DND-41 (cell line): ENCODE data around the gene ACIN1.

ENCODE experiments used
- ATAC-seq: fragments of 200-7000 bp; cut with Tn5 transposase; 3 replicates; pipeline ENCODE4 v1.9.1; 2021; ENCODE audit warnings: low read depth; ENCODE audit not compliant: insufficient read depth
- DNase-seq: peaks from one replicate; pipeline ENCODE4 v3.0.0-alpha.2; 2020
- H2AFZ ChIP-seq: 2 replicates; pipeline ENCODE4 v1.6.0; 2012; ENCODE audit warnings: low read depth, low read length
- H3K27ac ChIP-seq: 2 replicates; pipeline ENCODE4 v1.5.1; 2012; ENCODE audit warnings: low read length, inconsistent platforms
- H3K27me3 ChIP-seq: fragments of 200-600 bp; sonication (generic); 2 replicates; pipeline ENCODE4 v1.6.0; 2012; ENCODE audit warnings: low read length, mild to moderate bottlenecking, inconsistent platforms; ENCODE audit not compliant: insufficient read depth, poor library complexity
- H3K36me3 ChIP-seq: 2 replicates; pipeline ENCODE4 v1.5.1; 2012; ENCODE audit warnings: low read length, inconsistent platforms; ENCODE audit not compliant: insufficient read depth
- H3K4me1 ChIP-seq: 2 replicates; pipeline ENCODE4 v1.5.1; 2012; ENCODE audit warnings: mild to moderate bottlenecking, low read length; ENCODE audit not compliant: insufficient read depth
- H3K4me2 ChIP-seq: 2 replicates; pipeline ENCODE4 v1.6.0; 2012; ENCODE audit warnings: mild to moderate bottlenecking, moderate library complexity, low read length, inconsistent platforms; ENCODE audit not compliant: insufficient read depth
- H3K4me3 ChIP-seq, 2 experiments: fragments of 200-600 bp in 1 of 2; shearing (Covaris generic) in 1 of 2; 2 replicates each; pipeline ENCODE4 v1.5.1; 2012 to 2016; ENCODE audit warnings: inconsistent platforms in 2 of 2, low read length in 2 of 2, mild to moderate bottlenecking in 2 of 2, low read depth in 1 of 2, moderate library complexity in 1 of 2
- H3K79me2 ChIP-seq: 2 replicates; pipeline ENCODE4 v1.6.0; 2012; ENCODE audit warnings: low read length, inconsistent platforms; ENCODE audit not compliant: insufficient read depth
- H3K9ac ChIP-seq: 2 replicates; pipeline ENCODE4 v1.6.0; 2012; ENCODE audit warnings: low read depth, mild to moderate bottlenecking, inconsistent platforms, low read length, moderate library complexity
- H3K9me3 ChIP-seq: 2 replicates; pipeline ENCODE4 v1.5.1; 2012; ENCODE audit warnings: low read length, moderate library complexity, mild to moderate bottlenecking, inconsistent platforms; ENCODE audit not compliant: insufficient read depth, severe bottlenecking
- H4K20me1 ChIP-seq: 2 replicates; pipeline ENCODE4 v1.6.0; 2012; ENCODE audit warnings: low read length; ENCODE audit not compliant: insufficient read depth
- EZH2 ChIP-seq: IDR thresholded peaks from 3 replicates; pipeline ENCODE4 v1.6.1; 2012; ENCODE audit warnings: borderline replicate concordance, low read depth, mild to moderate bottlenecking, moderate library complexity, low read length, inconsistent platforms; ENCODE audit not compliant: severe bottlenecking
- TF ChIP-seq, protein P1 (sequence below): IDR thresholded peaks from 2 replicates; pipeline ENCODE4 v1.5.1; 2012; ENCODE audit warnings: borderline replicate concordance, low read length, moderate library complexity, mild to moderate bottlenecking; ENCODE audit not compliant: poor library complexity, severe bottlenecking; ENCODE audit errors: extremely low read depth

ACIN1 gene

DNA sequence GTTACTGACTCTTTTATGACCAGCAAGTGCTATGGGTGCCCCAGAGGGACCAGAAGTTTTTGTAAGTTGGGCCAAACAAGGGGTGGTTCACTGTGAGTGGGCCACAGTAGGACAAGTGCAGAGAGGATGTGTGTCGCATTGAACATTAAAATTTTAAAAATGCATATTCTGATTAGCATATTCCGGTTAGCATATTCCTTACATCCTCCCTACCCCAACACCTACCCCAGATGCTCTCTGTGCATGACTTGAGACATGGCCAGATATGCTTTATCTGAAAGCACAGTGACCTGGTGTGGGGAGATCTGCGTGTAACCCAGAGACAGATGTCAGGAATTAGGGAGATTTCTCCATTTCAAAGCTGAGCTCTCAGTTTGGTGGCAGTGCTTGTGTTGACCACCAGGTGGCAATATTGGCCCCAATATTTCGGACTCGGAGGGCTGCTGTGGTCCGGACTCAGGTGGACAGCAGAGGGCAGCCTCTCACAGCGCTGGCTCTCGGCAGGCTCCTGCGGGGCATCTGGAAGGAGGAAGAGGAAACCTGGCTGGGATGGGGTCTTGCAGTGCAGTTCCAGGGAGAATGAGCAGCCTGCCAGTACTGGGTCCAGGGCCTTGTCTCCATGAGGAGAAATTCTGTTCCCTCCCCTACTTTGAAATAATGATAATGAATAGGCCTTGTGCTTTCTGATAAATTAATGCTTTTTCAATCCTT lies 25.8 kb upstream of the ACIN1 start:
- Histone ChIP-seq H4K20me1 (no peaks in the 10 kb centered on the region; the same call in 1 of the 2 replicates), H3K79me2 (no peaks in the 10 kb centered on the region), H3K4me1 (peaks cover 5% of the 10 kb centered on the region; the same call in 1 of the 2 replicates), H3K36me3 (no peaks in the 10 kb centered on the region), H3K4me3 (no peak overlapping the region), H3K27ac (no peak overlapping the region), H3K27me3 (peaks cover 26% of the 10 kb centered on the region), H3K9me3 (no peaks in the 10 kb centered on the region), H3K4me2 (peak overlapping the region; percentile 29; the same call in 1 of the 2 replicates), H2AFZ (peak overlapping the region; percentile 22; the same call in 1 of the 2 replicates), H3K9ac (no peak overlapping the region)
- peak; percentile 91 for ATAC-seq
- peak; percentile 79 for DNase-seq
- TF ChIP-seq, protein P1, sequence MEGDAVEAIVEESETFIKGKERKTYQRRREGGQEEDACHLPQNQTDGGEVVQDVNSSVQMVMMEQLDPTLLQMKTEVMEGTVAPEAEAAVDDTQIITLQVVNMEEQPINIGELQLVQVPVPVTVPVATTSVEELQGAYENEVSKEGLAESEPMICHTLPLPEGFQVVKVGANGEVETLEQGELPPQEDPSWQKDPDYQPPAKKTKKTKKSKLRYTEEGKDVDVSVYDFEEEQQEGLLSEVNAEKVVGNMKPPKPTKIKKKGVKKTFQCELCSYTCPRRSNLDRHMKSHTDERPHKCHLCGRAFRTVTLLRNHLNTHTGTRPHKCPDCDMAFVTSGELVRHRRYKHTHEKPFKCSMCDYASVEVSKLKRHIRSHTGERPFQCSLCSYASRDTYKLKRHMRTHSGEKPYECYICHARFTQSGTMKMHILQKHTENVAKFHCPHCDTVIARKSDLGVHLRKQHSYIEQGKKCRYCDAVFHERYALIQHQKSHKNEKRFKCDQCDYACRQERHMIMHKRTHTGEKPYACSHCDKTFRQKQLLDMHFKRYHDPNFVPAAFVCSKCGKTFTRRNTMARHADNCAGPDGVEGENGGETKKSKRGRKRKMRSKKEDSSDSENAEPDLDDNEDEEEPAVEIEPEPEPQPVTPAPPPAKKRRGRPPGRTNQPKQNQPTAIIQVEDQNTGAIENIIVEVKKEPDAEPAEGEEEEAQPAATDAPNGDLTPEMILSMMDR, result peak; percentile 100
- TF ChIP-seq EZH2, result no peak

DNA sequence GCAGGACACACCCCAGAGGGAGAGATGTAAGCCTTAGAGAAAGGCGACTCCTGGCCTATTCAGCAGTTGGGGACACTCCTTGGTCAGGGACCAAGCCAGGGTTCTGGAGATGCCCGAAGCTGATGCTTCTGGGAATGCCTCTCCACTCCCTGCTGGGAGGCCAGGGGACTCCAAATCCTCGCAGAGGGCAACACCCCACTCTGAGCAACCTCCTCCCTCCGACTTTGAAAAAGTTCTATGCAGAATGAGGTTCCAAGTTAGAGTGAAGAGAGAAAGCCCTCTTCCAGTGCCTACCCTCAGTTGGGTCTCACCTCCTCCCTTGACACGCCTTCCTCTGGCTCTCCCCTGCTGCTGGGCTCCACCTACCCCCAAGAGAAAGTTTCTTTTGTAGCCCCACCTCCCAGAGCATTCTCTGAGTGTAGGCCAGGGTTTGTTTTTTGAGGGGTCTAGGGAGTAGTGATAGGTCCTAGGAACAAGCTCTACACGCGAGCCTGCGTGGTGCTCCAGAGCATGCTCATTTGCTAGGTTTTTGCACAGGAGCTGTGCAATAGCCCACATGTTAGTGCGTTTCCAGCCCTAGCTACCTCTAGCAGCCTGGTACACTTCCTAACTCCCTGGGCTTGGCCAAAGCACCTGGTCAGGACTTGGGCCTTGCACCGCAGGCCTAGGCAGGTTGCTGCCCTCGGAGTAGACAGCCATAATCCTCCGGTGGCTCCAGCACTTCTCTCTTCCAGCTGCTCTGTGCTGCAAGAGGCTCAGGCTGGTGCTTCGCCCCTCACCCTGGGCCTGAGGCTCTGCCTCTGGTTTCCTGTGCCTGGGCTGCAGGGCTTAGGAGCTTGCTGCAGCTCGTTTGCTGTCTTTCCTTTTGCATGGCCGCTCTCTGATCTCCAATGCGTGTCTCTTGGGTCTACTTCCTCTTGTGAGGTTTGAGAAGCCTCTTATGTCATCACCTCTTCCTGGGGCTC lies 24.7 kb upstream of the ACIN1 start:
- no peak overlapping the region; the same call in 1 of the 2 replicates for H2AFZ ChIP-seq
- H3K27me3 ChIP-seq, result peaks cover 28% of the 10 kb centered on the region
- H3K9me3 ChIP-seq, result no peaks in the 10 kb centered on the region
- H3K4me2 ChIP-seq, result no peak overlapping the region
- TF ChIP-seq, protein P1, result no peak
- TF ChIP-seq EZH2, result no peak
- no peaks in the 10 kb centered on the region for H3K79me2 ChIP-seq
- H3K27ac ChIP-seq, result no peak overlapping the region
- H3K36me3 ChIP-seq, result no peaks in the 10 kb centered on the region
- ATAC-seq (no peak), DNase-seq (peak; percentile 13)
- H3K9ac ChIP-seq, result no peak overlapping the region
- no peaks in the 10 kb centered on the region; the same call in 1 of the 2 replicates for H4K20me1 ChIP-seq
- no peak overlapping the region for H3K4me3 ChIP-seq
- peaks cover 5% of the 10 kb centered on the region; the same call in 1 of the 2 replicates for H3K4me1 ChIP-seq

DNA sequence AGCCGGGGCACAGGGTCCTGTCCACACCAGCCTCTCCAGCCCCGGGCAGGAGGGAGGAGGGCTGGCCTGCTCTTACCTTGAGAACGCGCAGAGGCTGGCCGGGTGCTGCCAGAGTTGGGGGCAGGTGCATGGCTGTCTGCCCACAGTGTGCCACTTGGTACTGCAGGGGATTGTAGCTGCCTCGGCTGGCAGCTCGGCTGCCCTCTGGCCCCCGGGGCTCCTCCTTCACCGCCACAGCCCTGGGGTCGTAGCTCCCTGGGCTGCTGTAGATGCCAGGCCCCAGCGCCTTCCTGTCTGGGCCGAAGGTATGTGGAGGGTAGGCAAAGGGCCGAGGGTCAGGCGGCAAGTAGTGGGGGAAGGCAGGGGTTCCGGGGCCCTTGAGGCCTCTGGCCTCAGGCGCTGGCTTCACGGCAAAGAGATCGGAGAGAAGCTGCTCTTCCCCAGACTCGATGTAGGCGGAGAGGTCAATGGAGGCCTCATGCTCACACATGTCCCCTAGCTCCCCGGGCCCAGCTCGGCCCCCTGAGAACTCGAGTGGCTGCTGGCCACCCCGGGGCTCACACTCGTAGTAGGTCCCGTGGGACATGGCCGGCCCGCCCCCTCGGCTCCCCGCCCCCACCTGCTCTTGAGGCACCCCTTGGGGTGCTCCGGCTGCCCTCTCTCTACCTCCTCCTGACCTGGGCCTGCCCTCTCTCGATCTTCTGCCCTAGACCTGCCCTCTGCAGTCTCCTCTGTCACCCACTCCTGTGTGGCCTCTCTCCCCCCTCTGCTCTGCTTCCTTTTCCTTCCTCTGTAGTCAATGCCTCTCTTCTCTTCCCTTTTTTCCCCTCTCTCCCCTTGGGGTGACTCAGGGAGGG lies 23.8 kb upstream of the ACIN1 start, which contains the start of gene CEBPE:
CEBPE (minus strand) TSS at position 750 of the 857 bp plus-strand sequence; CDS start at position 586, 164 bp downstream.
- ATAC-seq (no peak), DNase-seq (no peak)
- H3K27ac ChIP-seq, result no peak within 1 kb of the TSS
- no peaks in the 10 kb centered on the region for H3K36me3 ChIP-seq
- no peak within 1 kb of the TSS for H3K4me3 ChIP-seq
- H3K4me1 ChIP-seq, result peaks cover 5% of the 10 kb centered on the region; the same call in 1 of the 2 replicates
- no peaks in the 10 kb centered on the region; the same call in 1 of the 2 replicates for H4K20me1 ChIP-seq
- peaks cover 30% of the 10 kb centered on the region for H3K27me3 ChIP-seq
- H3K79me2 ChIP-seq, result no peaks in the 10 kb centered on the region
- no peaks in the 10 kb centered on the region for H3K9me3 ChIP-seq
- H3K9ac ChIP-seq, result no peak within 1 kb of the TSS
- no peak for TF ChIP-seq EZH2
- TF ChIP-seq, protein P1, result no peak
- H2AFZ ChIP-seq, result no peak within 1 kb of the TSS; the same call in 1 of the 2 replicates
- H3K4me2 ChIP-seq, result no peak within 1 kb of the TSS
